HG03196 (cell line): ENCODE results near the gene CARD11.
"Not testable (repeated sequence)": the region's sequence is repeated elsewhere in the genome, so short reads cannot be mapped to it uniquely, and the experiment has no call there.

Experiments
- ATAC-seq: cut with Tn5 transposase; IDR thresholded peaks from one replicate; pipeline ENCODE4 v1.9.1; 2021; ENCODE audit not compliant: unreplicated experiment

Gene CARD11

GRCh38 chr7:2928613-2929311, 114.9 kb downstream of the CARD11 start:
- no peak for ATAC-seq

- ATAC-seq, result no peak
Observed at GRCh38 chr7:2928256-2928612, 115.4 kb downstream of the CARD11 start.

- ATAC-seq, result no peak
Observed at GRCh38 chr7:2927592-2927991, 116.1 kb downstream of the CARD11 start.

GRCh38 chr7:2926896-2927405, 116.7 kb downstream of the CARD11 start:
- ATAC-seq, result no peak

GRCh38 chr7:2926120-2926895, 117.4 kb downstream of the CARD11 start:
- ATAC-seq, result no peak

GRCh38 chr7:2924866-2925840, 118.5 kb downstream of the CARD11 start:
- no peak for ATAC-seq

- ATAC-seq, result no peak
Observed at GRCh38 chr7:2923886-2924574, 119.6 kb downstream of the CARD11 start.

GRCh38 chr7:2923291-2923781, 120.3 kb downstream of the CARD11 start:
- ATAC-seq, result no peak

- ATAC-seq, result no peak
Observed at GRCh38 chr7:2922866-2923265, 120.8 kb downstream of the CARD11 start.

- ATAC-seq, result no peak
Observed at GRCh38 chr7:2922348-2922691, 121.3 kb downstream of the CARD11 start.

GRCh38 chr7:2921653-2922347, 121.9 kb downstream of the CARD11 start:
- ATAC-seq, result no peak

GRCh38 chr7:2920956-2921652, 122.6 kb downstream of the CARD11 start:
- ATAC-seq, result no peak

- not testable (repeated sequence) for ATAC-seq
Observed at GRCh38 chr7:2920480-2920879, 123.2 kb downstream of the CARD11 start.

- no peak for ATAC-seq
Observed at GRCh38 chr7:2920041-2920440, 123.6 kb downstream of the CARD11 start.

- ATAC-seq, result no peak
Observed at GRCh38 chr7:2919256-2919655, 124.4 kb downstream of the CARD11 start.

GRCh38 chr7:2918406-2918805, 125.3 kb downstream of the CARD11 start:
- no peak for ATAC-seq

- no peak for ATAC-seq
Observed at GRCh38 chr7:2915023-2915422, 128.6 kb downstream of the CARD11 start.

GRCh38 chr7:2913760-2914387, 129.8 kb downstream of the CARD11 start:
- no peak for ATAC-seq
